ENCODE measurements around the gene GPR153. TPM values are rescaled to one million over a fixed set of nuclear protein-coding genes. Genes with fewer than 3 reads are reported as not detected.

The GPR153 gene
- polyA plus RNA-seq, 3 donors = 0.04 to 0.69 TPM; not detected in 1

DNA sequence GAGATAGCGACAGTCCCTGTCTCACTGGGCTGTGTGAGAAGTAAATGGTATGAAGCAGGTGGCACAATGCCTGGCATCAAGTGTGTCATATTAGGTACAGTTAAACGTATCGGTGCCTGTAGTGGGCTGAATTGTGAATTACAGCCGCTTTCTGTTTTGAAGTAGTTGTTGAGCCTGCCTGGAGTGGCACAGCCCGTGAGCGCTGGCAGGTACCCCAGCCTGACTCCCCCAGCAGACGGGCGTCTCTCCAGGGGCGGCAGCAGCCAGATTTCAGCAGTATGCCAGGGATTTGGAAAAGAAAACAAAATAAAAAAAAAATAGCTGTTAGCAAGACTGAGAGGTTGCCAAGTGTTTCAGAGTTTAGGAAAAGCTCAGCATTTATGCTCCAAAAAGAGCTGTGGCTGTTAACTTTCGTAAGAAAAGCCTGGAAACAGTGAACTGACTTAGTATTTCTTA lies 26.6 kb upstream of the GPR153 start:
- Histone ChIP-seq H3K4me3 (replicated peaks in 1 of 3; ENCODE audit: low read depth in 2 of 3, low read length in 3 of 3) (no peak overlapping the region), H4K20me1 (ENCODE audit: insufficient read depth, low read length) (no peaks in the 10 kb centered on the region), H3K79me2 (ENCODE audit: insufficient read depth, low read length) (no peaks in the 10 kb centered on the region), H3K36me3 (replicated peaks in 1 of 2; ENCODE audit: control insufficient read depth in 1 of 2, insufficient read depth in 2 of 2, low read length in 2 of 2) (no peaks in the 10 kb centered on the region), H2AFZ (ENCODE audit: insufficient read depth, low read depth, low read length, poor library complexity, severe bottlenecking) (no peak overlapping the region), H3K9ac (ENCODE audit: insufficient read depth, low read length, poor library complexity, severe bottlenecking) (no peak overlapping the region), H3K27me3 (ENCODE audit: control insufficient read depth in 2 of 2, insufficient read depth in 2 of 2, low read length in 2 of 2) (no peaks in the 10 kb centered on the region), H3K4me1 (ENCODE audit: control insufficient read depth in 1 of 2, insufficient read depth in 2 of 2, low read length in 2 of 2) (no peaks in the 10 kb centered on the region), H3K27ac (ENCODE audit: low read depth in 1 of 2, low read length in 2 of 2) (no peak overlapping the region), H3K4me2 (replicated peaks; ENCODE audit: extremely low read depth, low read length, poor library complexity, severe bottlenecking) (no peak overlapping the region), H3K9me3 (replicated peaks in 1 of 2; ENCODE audit: control insufficient read depth in 1 of 2, insufficient read depth in 1 of 2, low read length in 2 of 2) (no peaks in the 10 kb centered on the region)
- WGBS (ENCODE audit: insufficient coverage) = 90% methylated on average over 8 of the region's 10 CpGs
- Mint-ChIP-seq H3K9me3 (peaks cover 0 to 3% (median 0%) of the 10 kb centered on the region in 7 donors), H3K4me1 (peaks cover 3% of the 10 kb centered on the region), H3K36me3 (no peaks in the 10 kb centered on the region), H3K4me3 (no peak overlapping the region), H3K27me3 (ENCODE audit: low read depth in 3 of 3) (peaks cover 0 to 2% (median 0%) of the 10 kb centered on the region in 3 donors), H3K27ac (no peak overlapping the region)
- TF ChIP-seq, protein P1, sequence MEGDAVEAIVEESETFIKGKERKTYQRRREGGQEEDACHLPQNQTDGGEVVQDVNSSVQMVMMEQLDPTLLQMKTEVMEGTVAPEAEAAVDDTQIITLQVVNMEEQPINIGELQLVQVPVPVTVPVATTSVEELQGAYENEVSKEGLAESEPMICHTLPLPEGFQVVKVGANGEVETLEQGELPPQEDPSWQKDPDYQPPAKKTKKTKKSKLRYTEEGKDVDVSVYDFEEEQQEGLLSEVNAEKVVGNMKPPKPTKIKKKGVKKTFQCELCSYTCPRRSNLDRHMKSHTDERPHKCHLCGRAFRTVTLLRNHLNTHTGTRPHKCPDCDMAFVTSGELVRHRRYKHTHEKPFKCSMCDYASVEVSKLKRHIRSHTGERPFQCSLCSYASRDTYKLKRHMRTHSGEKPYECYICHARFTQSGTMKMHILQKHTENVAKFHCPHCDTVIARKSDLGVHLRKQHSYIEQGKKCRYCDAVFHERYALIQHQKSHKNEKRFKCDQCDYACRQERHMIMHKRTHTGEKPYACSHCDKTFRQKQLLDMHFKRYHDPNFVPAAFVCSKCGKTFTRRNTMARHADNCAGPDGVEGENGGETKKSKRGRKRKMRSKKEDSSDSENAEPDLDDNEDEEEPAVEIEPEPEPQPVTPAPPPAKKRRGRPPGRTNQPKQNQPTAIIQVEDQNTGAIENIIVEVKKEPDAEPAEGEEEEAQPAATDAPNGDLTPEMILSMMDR (IDR thresholded peaks at IDR 0.05) = no peak
- intact Hi-C loops (cut with micrococcal nuclease) = no loop called here
- no peak for DNase-seq

DNA sequence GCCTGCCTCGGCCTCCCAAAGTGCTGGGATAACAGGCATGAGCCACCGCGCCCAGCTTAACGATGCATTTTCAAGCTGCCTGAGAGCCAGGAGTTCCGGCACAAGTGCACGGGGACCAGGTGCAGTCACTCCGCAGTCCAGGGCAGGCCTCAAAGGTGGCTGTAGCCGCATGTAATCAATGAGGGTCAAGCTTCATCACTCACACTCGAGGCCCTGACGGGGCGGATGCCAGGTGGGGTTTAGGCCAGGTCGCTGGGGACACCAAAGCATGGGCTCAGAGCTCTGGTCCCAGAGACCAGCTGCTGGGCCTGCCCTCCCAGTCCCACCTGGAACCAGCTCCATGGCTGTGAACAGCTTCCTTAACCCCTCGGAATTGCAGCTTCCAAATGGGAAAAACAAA lies 26.1 kb upstream of the GPR153 start:
- DNase-seq = no peak
- Histone ChIP-seq H3K27ac (ENCODE audit: low read depth in 1 of 2, low read length in 2 of 2) (no peak overlapping the region), H3K4me2 (replicated peaks; ENCODE audit: extremely low read depth, low read length, poor library complexity, severe bottlenecking) (no peak overlapping the region), H4K20me1 (ENCODE audit: insufficient read depth, low read length) (no peaks in the 10 kb centered on the region), H3K27me3 (ENCODE audit: control insufficient read depth in 2 of 2, insufficient read depth in 2 of 2, low read length in 2 of 2) (no peaks in the 10 kb centered on the region), H3K79me2 (ENCODE audit: insufficient read depth, low read length) (no peaks in the 10 kb centered on the region), H3K36me3 (replicated peaks in 1 of 2; ENCODE audit: control insufficient read depth in 1 of 2, insufficient read depth in 2 of 2, low read length in 2 of 2) (no peaks in the 10 kb centered on the region), H3K4me3 (replicated peaks in 1 of 3; ENCODE audit: low read depth in 2 of 3, low read length in 3 of 3) (no peak overlapping the region), H2AFZ (ENCODE audit: insufficient read depth, low read depth, low read length, poor library complexity, severe bottlenecking) (no peak overlapping the region), H3K4me1 (ENCODE audit: control insufficient read depth in 1 of 2, insufficient read depth in 2 of 2, low read length in 2 of 2) (no peaks in the 10 kb centered on the region), H3K9me3 (replicated peaks in 1 of 2; ENCODE audit: control insufficient read depth in 1 of 2, insufficient read depth in 1 of 2, low read length in 2 of 2) (no peaks in the 10 kb centered on the region), H3K9ac (ENCODE audit: insufficient read depth, low read length, poor library complexity, severe bottlenecking) (no peak overlapping the region)
- Mint-ChIP-seq H3K36me3 (no peaks in the 10 kb centered on the region), H3K4me1 (peaks cover 3% of the 10 kb centered on the region), H3K9me3 (peaks cover 0 to 3% (median 0%) of the 10 kb centered on the region in 7 donors), H3K4me3 (no peak overlapping the region), H3K27ac (no peak overlapping the region), H3K27me3 (ENCODE audit: low read depth in 3 of 3) (peaks cover 0 to 2% (median 0%) of the 10 kb centered on the region in 3 donors)
- WGBS (ENCODE audit: insufficient coverage) = over 99% methylated on average over 12 of the region's 13 CpGs
- intact Hi-C loops (cut with micrococcal nuclease) = no loop called here
- TF ChIP-seq, protein P1 (IDR thresholded peaks at IDR 0.05) = no peak

All from CD14-positive monocyte (primary cell).